ENCODE results near the gene CHST3. TPM values are rescaled to one million over a fixed set of nuclear protein-coding genes. Genes with fewer than 3 reads are reported as not detected.

CHST3 gene
- total RNA-seq, 1 experiment from 2014 or later: 6.1 TPM

DNA sequence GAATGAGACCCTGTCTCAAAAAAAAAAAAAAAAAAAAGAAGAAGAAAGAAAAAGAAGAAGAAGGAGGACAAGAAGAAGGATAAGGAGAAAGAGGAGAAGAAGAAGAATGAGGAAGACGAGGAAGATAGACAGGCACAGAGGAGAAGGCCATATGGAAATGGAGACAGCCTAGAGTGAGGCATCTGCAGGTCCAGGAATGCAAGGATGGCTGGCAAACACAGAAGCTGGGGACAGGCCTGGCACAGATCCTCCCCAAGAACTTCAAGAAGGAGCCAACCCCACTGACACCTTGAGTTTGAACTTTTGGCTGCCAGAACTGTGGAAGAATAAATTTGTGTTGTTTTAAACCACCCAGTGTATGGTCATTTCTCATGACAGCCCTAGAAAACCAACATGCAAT lies 85.3 kb downstream of the CHST3 start:
- Histone ChIP-seq H3K27me3 (ENCODE audit: insufficient read depth, low read length) (no peaks in the 10 kb centered on the region), H3K23me2 (ENCODE audit: insufficient read length, low read depth, low read length, poor library complexity, severe bottlenecking) (no peaks in the 10 kb centered on the region), H3K23ac (ENCODE audit: insufficient read length, low read depth, low read length) (no peak overlapping the region), H2BK15ac (ENCODE audit: low read depth, low read length) (no peak overlapping the region), H3K79me1 (ENCODE audit: insufficient read depth, low read depth, low read length, poor library complexity, severe bottlenecking) (no peaks in the 10 kb centered on the region), H3T11ph (ENCODE audit: low read length) (no peak overlapping the region), H2BK20ac (ENCODE audit: low read depth, low read length, poor library complexity, severe bottlenecking) (no peak overlapping the region), H4K91ac (ENCODE audit: insufficient read length, low read depth, low read length) (no peak overlapping the region), H3K56ac (ENCODE audit: insufficient read length, low read depth, low read length) (no peak overlapping the region), H4K20me1 (ENCODE audit: control insufficient read depth, insufficient read depth, insufficient read length) (no peaks in the 10 kb centered on the region), H3K79me2 (ENCODE audit: insufficient read depth, low read length) (no peaks in the 10 kb centered on the region), H3K18ac (ENCODE audit: insufficient read length, low read depth, low read length) (no peak overlapping the region), H3K4me2 (ENCODE audit: insufficient read depth, insufficient read length, low read length) (no peak overlapping the region), H2BK120ac (ENCODE audit: low read depth, low read length, poor library complexity, severe bottlenecking) (no peak overlapping the region), H3K4me1 (ENCODE audit: insufficient read depth, low read length) (no peaks in the 10 kb centered on the region), H3K4ac (ENCODE audit: low read depth, low read length) (no peak overlapping the region), H3K9ac (ENCODE audit: extremely low read depth, insufficient read length, low read length) (no peak overlapping the region), H4K5ac (ENCODE audit: insufficient read length, low read depth, low read length) (no peak overlapping the region), H2AFZ (ENCODE audit: low read length) (no peak overlapping the region), H3K9me3 (ENCODE audit: control insufficient read depth, low read depth, low read length) (no peaks in the 10 kb centered on the region), H2BK12ac (ENCODE audit: insufficient read length, low read depth, low read length) (no peak overlapping the region), H3K27ac (ENCODE audit: insufficient read length, low read depth, low read length) (no peak overlapping the region), H4K8ac (replicated peaks; ENCODE audit: insufficient read length, low read depth, low read length) (no peak overlapping the region), H3K14ac (ENCODE audit: insufficient read depth, low read length) (no peak overlapping the region), H2AK5ac (ENCODE audit: insufficient read length, low read length) (no peak overlapping the region), H2BK5ac (ENCODE audit: insufficient read length, low read length) (no peak overlapping the region)
- H3K9me3 Mint-ChIP-seq: peaks cover 0 to 4% of the 10 kb centered on the region in 2 experiments; a peak in 1 of 5 replicates
- DNase-seq: no peak
- H3K27ac Mint-ChIP-seq: no peak overlapping the region
- H3K4me1 Mint-ChIP-seq: peaks cover 13 to 14% of the 10 kb centered on the region in 2 experiments
- H3K4me3 Mint-ChIP-seq: no peak overlapping the region
- no peaks in the 10 kb centered on the region for H3K36me3 Mint-ChIP-seq (ENCODE audit: insufficient read depth in 1 of 3, low read depth in 3 of 3)
- no CpG with 5 or more reads among the region's 1 CpG for WGBS (ENCODE audit: extremely low coverage, insufficient read length, low lambda C conversion rate)
- TF ChIP-seq, protein P1, sequence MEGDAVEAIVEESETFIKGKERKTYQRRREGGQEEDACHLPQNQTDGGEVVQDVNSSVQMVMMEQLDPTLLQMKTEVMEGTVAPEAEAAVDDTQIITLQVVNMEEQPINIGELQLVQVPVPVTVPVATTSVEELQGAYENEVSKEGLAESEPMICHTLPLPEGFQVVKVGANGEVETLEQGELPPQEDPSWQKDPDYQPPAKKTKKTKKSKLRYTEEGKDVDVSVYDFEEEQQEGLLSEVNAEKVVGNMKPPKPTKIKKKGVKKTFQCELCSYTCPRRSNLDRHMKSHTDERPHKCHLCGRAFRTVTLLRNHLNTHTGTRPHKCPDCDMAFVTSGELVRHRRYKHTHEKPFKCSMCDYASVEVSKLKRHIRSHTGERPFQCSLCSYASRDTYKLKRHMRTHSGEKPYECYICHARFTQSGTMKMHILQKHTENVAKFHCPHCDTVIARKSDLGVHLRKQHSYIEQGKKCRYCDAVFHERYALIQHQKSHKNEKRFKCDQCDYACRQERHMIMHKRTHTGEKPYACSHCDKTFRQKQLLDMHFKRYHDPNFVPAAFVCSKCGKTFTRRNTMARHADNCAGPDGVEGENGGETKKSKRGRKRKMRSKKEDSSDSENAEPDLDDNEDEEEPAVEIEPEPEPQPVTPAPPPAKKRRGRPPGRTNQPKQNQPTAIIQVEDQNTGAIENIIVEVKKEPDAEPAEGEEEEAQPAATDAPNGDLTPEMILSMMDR (conservative IDR thresholded peaks at IDR 0.05): no peak
- peaks cover 3% of the 10 kb centered on the region; the same call in 1 of the 2 replicates for H3K27me3 Mint-ChIP-seq (ENCODE audit: low read depth)

All from H9 (cell line).